Esophagus squamous epithelium (tissue), 4 donors: Measurements from ENCODE around the gene LGSN.

Experiments
- POLR2A ChIP-seq, 4 donors: fragments of 450-650 bp; IDR thresholded peaks; one replicate each; pipeline ENCODE4 v1.6.1; 2017; ENCODE audit warnings: antibody characterized with exemption in 4 of 4, mild to moderate bottlenecking in 4 of 4, moderate library complexity in 3 of 4
- TF ChIP-seq, protein P1 (sequence below), 6 experiments: fragments of 450-650 bp in 4 of 6; fragments of 200-600 bp in 2 of 6; sonication (generic) in 2 of 6; IDR thresholded peaks; one replicate each; pipeline ENCODE4 v1.5.1; 2016 to 2019; ENCODE audit warnings: antibody characterized with exemption in 6 of 6, mild to moderate bottlenecking in 4 of 6, moderate library complexity in 4 of 6

DNA sequence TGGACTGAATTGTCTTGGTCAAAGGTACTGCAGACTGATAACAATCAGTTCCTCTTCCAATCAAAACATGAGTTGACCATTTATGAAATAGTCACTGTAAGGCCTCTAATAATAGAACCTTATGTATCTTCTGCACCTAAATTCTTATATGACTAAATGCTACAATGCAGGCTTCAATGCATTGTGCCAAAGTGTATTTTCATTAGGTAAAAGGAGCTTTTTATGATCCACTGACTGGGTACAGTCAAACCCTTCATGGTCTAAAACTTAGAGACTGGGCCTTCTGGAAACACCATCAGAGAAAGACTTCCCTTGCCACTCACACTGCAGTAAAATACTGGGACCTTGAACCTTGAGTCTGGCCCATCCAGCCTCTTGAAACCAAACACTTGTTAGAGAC lies 16.3 kb downstream of the LGSN start:
- TF ChIP-seq, protein P1, sequence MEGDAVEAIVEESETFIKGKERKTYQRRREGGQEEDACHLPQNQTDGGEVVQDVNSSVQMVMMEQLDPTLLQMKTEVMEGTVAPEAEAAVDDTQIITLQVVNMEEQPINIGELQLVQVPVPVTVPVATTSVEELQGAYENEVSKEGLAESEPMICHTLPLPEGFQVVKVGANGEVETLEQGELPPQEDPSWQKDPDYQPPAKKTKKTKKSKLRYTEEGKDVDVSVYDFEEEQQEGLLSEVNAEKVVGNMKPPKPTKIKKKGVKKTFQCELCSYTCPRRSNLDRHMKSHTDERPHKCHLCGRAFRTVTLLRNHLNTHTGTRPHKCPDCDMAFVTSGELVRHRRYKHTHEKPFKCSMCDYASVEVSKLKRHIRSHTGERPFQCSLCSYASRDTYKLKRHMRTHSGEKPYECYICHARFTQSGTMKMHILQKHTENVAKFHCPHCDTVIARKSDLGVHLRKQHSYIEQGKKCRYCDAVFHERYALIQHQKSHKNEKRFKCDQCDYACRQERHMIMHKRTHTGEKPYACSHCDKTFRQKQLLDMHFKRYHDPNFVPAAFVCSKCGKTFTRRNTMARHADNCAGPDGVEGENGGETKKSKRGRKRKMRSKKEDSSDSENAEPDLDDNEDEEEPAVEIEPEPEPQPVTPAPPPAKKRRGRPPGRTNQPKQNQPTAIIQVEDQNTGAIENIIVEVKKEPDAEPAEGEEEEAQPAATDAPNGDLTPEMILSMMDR (IDR thresholded peaks at IDR 0.05), result no peak
- no peak for TF ChIP-seq POLR2A (IDR thresholded peaks at IDR 0.05)
